ENCODE results near the gene TMEM163.
"Not testable (repeated sequence)": the region's sequence is repeated elsewhere in the genome, so short reads cannot be mapped to it uniquely, and the experiment has no call there.

Gene TMEM163

GRCh38 chr2:134574611-134575330 is 144.0 kb downstream of the TMEM163 start:
- in situ Hi-C loops (cut with MboI; ENCODE audit: low sequenced_read_pairs), result no loop called here
- H3K4me1 ChIP-seq, result no peaks in the 10 kb centered on the region
- no peaks in the 10 kb centered on the region for H3K27me3 ChIP-seq (ENCODE audit: low read depth)
- no peaks in the 10 kb centered on the region for H3K9me3 ChIP-seq
- no peak overlapping the region for H3K4me3 ChIP-seq
- no peaks in the 10 kb centered on the region for H3K36me3 ChIP-seq (replicated peaks)
- no peak for DNase-seq (ENCODE audit: low spot score in 2 of 2)

- no peaks in the 10 kb centered on the region for H3K36me3 ChIP-seq (replicated peaks)
- no peak for DNase-seq (ENCODE audit: low spot score in 2 of 2)
- no peaks in the 10 kb centered on the region for H3K27me3 ChIP-seq (ENCODE audit: low read depth)
- no peaks in the 10 kb centered on the region for H3K4me1 ChIP-seq
- in situ Hi-C loops (cut with MboI; ENCODE audit: low sequenced_read_pairs), result no loop called here
- H3K4me3 ChIP-seq, result no peak overlapping the region
- H3K9me3 ChIP-seq, result no peaks in the 10 kb centered on the region
Observed at GRCh38 chr2:134573724-134574123, 145.1 kb downstream of the TMEM163 start.

GRCh38 chr2:134573085-134573370 is 145.8 kb downstream of the TMEM163 start:
- Histone ChIP-seq H3K36me3 (replicated peaks) (no peaks in the 10 kb centered on the region), H3K9me3 (no peaks in the 10 kb centered on the region), H3K27me3 (ENCODE audit: low read depth) (no peaks in the 10 kb centered on the region), H3K4me3 (no peak overlapping the region), H3K4me1 (no peaks in the 10 kb centered on the region)
- DNase-seq (ENCODE audit: low spot score in 2 of 2), result no peak
- in situ Hi-C loops (cut with MboI; ENCODE audit: low sequenced_read_pairs), result no loop called here

GRCh38 chr2:134572314-134573084 is 146.3 kb downstream of the TMEM163 start:
- Histone ChIP-seq H3K9me3 (no peaks in the 10 kb centered on the region), H3K36me3 (replicated peaks) (no peaks in the 10 kb centered on the region), H3K4me3 (no peak overlapping the region), H3K4me1 (no peaks in the 10 kb centered on the region), H3K27me3 (ENCODE audit: low read depth) (no peaks in the 10 kb centered on the region)
- no peak for DNase-seq (ENCODE audit: low spot score in 2 of 2)
- in situ Hi-C loops (cut with MboI; ENCODE audit: low sequenced_read_pairs), result no loop called here

- Histone ChIP-seq H3K27me3 (ENCODE audit: low read depth) (no peaks in the 10 kb centered on the region), H3K4me1 (no peaks in the 10 kb centered on the region), H3K4me3 (no peak overlapping the region), H3K9me3 (no peaks in the 10 kb centered on the region), H3K36me3 (replicated peaks) (no peaks in the 10 kb centered on the region)
- DNase-seq (ENCODE audit: low spot score in 2 of 2), result no peak
- in situ Hi-C loops (cut with MboI; ENCODE audit: low sequenced_read_pairs), result no loop called here
Observed at GRCh38 chr2:134570676-134571075, 148.1 kb downstream of the TMEM163 start.

GRCh38 chr2:134568413-134568812 is 150.4 kb downstream of the TMEM163 start:
- no peaks in the 10 kb centered on the region for H3K9me3 ChIP-seq
- no peak overlapping the region for H3K4me3 ChIP-seq
- in situ Hi-C loops (cut with MboI; ENCODE audit: low sequenced_read_pairs), result no loop called here
- no peak for DNase-seq (ENCODE audit: low spot score in 2 of 2)
- H3K4me1 ChIP-seq, result no peaks in the 10 kb centered on the region
- H3K27me3 ChIP-seq (ENCODE audit: low read depth), result no peaks in the 10 kb centered on the region
- no peaks in the 10 kb centered on the region for H3K36me3 ChIP-seq (replicated peaks)

GRCh38 chr2:134567666-134568065 is 151.1 kb downstream of the TMEM163 start:
- H3K4me1 ChIP-seq, result no peaks in the 10 kb centered on the region
- no peak for DNase-seq (ENCODE audit: low spot score in 2 of 2)
- no peaks in the 10 kb centered on the region for H3K27me3 ChIP-seq (ENCODE audit: low read depth)
- no peaks in the 10 kb centered on the region for H3K36me3 ChIP-seq (replicated peaks)
- H3K4me3 ChIP-seq, result no peak overlapping the region
- in situ Hi-C loops (cut with MboI; ENCODE audit: low sequenced_read_pairs), result no loop called here
- no peaks in the 10 kb centered on the region for H3K9me3 ChIP-seq

- H3K4me3 ChIP-seq; in situ Hi-C loops (cut with MboI; ENCODE audit: low sequenced_read_pairs); H3K36me3 ChIP-seq (replicated peaks); H3K9me3 ChIP-seq; H3K4me1 ChIP-seq; H3K27me3 ChIP-seq (ENCODE audit: low read depth); DNase-seq (ENCODE audit: low spot score in 2 of 2): not testable (repeated sequence)
Observed at GRCh38 chr2:134564955-134565354, 153.8 kb downstream of the TMEM163 start.

GRCh38 chr2:134564549-134564948 is 154.3 kb downstream of the TMEM163 start:
- no peaks in the 10 kb centered on the region for H3K27me3 ChIP-seq (ENCODE audit: low read depth)
- no peak for DNase-seq (ENCODE audit: low spot score in 2 of 2)
- no peaks in the 10 kb centered on the region for H3K36me3 ChIP-seq (replicated peaks)
- no peak overlapping the region for H3K4me3 ChIP-seq
- in situ Hi-C loops (cut with MboI; ENCODE audit: low sequenced_read_pairs), result no loop called here
- no peaks in the 10 kb centered on the region for H3K4me1 ChIP-seq
- no peaks in the 10 kb centered on the region for H3K9me3 ChIP-seq

GRCh38 chr2:134558208-134558830 is 160.5 kb downstream of the TMEM163 start:
- Histone ChIP-seq H3K9me3 (no peaks in the 10 kb centered on the region), H3K4me3 (no peak overlapping the region), H3K27me3 (ENCODE audit: low read depth) (no peaks in the 10 kb centered on the region), H3K4me1 (no peaks in the 10 kb centered on the region), H3K36me3 (replicated peaks) (no peaks in the 10 kb centered on the region)
- in situ Hi-C loops (cut with MboI; ENCODE audit: low sequenced_read_pairs), result no loop called here
- peak; percentile 20 to 32 for DNase-seq (ENCODE audit: low spot score in 2 of 2)

- H3K9me3 ChIP-seq, result no peaks in the 10 kb centered on the region
- H3K4me1 ChIP-seq, result no peaks in the 10 kb centered on the region
- in situ Hi-C loops (cut with MboI; ENCODE audit: low sequenced_read_pairs), result no loop called here
- H3K4me3 ChIP-seq, result no peak overlapping the region
- H3K27me3 ChIP-seq (ENCODE audit: low read depth), result no peaks in the 10 kb centered on the region
- no peak for DNase-seq (ENCODE audit: low spot score in 2 of 2)
- no peaks in the 10 kb centered on the region for H3K36me3 ChIP-seq (replicated peaks)
Observed at GRCh38 chr2:134555411-134555810, 163.4 kb downstream of the TMEM163 start.

- H3K27me3 ChIP-seq (ENCODE audit: low read depth), result no peaks in the 10 kb centered on the region
- DNase-seq (ENCODE audit: low spot score in 2 of 2), result no peak
- in situ Hi-C loops (cut with MboI; ENCODE audit: low sequenced_read_pairs), result no loop called here
- no peaks in the 10 kb centered on the region for H3K36me3 ChIP-seq (replicated peaks)
- no peaks in the 10 kb centered on the region for H3K9me3 ChIP-seq
- no peaks in the 10 kb centered on the region for H3K4me1 ChIP-seq
- H3K4me3 ChIP-seq, result no peak overlapping the region
Observed at GRCh38 chr2:134553657-134554056, 165.1 kb downstream of the TMEM163 start.

- DNase-seq (ENCODE audit: low spot score in 2 of 2), result no peak
- no peaks in the 10 kb centered on the region for H3K9me3 ChIP-seq
- in situ Hi-C loops (cut with MboI; ENCODE audit: low sequenced_read_pairs), result no loop called here
- H3K4me1 ChIP-seq, result no peaks in the 10 kb centered on the region
- no peaks in the 10 kb centered on the region for H3K27me3 ChIP-seq (ENCODE audit: low read depth)
- no peaks in the 10 kb centered on the region for H3K36me3 ChIP-seq (replicated peaks)
- no peak overlapping the region for H3K4me3 ChIP-seq
Observed at GRCh38 chr2:134550566-134551164, 168.1 kb downstream of the TMEM163 start.

GRCh38 chr2:134549104-134549503 is 169.7 kb downstream of the TMEM163 start:
- Histone ChIP-seq H3K4me1 (no peaks in the 10 kb centered on the region), H3K27me3 (ENCODE audit: low read depth) (no peaks in the 10 kb centered on the region), H3K9me3 (no peaks in the 10 kb centered on the region), H3K4me3 (no peak overlapping the region), H3K36me3 (replicated peaks) (no peaks in the 10 kb centered on the region)
- in situ Hi-C loops (cut with MboI; ENCODE audit: low sequenced_read_pairs), result no loop called here
- DNase-seq (ENCODE audit: low spot score in 2 of 2), result no peak
